BE2C (cell line): ENCODE measurements around the gene ADAMTS17. TPM values are rescaled to one million over a fixed set of nuclear protein-coding genes. Genes with fewer than 3 reads are reported as not detected.

Experiments
- DNase-seq: peaks from one replicate; pipeline ENCODE4 v3.0.0-alpha.2; 2020
- H3K27me3 ChIP-seq: fragments of 250-450 bp; sonication (Bioruptor Pico); 2 replicates; pipeline ENCODE4 v1.5.1; 2020; ENCODE audit warnings: mild to moderate bottlenecking
- H3K36me3 ChIP-seq: fragments of 250-450 bp; sonication (Bioruptor Pico); 2 replicates; pipeline ENCODE4 v1.5.1; 2020; ENCODE audit warnings: mild to moderate bottlenecking
- H3K4me1 ChIP-seq: fragments of 250-450 bp; sonication (Bioruptor Pico); 2 replicates; pipeline ENCODE4 v1.5.1; 2020
- H3K4me3 ChIP-seq: 2 replicates; pipeline ENCODE4 v1.5.1; 2011; ENCODE audit warnings: low read depth, low read length
- H3K9me3 ChIP-seq: fragments of 250-450 bp; sonication (Bioruptor Pico); 2 replicates; pipeline ENCODE4 v1.5.1; 2020
- CTCF ChIP-seq: IDR thresholded peaks from 2 replicates; pipeline ENCODE4 v1.5.1; 2012; ENCODE audit warnings: mild to moderate bottlenecking, low read depth, low read length
- polyA plus RNA-seq: library from polyadenylated mRNA; unstranded; fragments of >200 nt; gene quantifications from one replicate; pipeline ENCODE4 v1.2.1, GENCODE V29; 2012; ENCODE audit warnings: low read depth, missing spikeins; ENCODE audit not compliant: insufficient read length, insufficient read depth

Gene ADAMTS17
- 6.9 TPM for polyA plus RNA-seq

GRCh38 chr15:100341750-100342560 lies at the start of gene ADAMTS17:
ADAMTS17 (minus strand) TSS chr15:100341975; CDS start chr15:100341899, 76 bp downstream.
- H3K27me3 ChIP-seq: no peaks in the 10 kb centered on the region
- TF ChIP-seq CTCF: peak; percentile 87
- H3K36me3 ChIP-seq: no peaks in the 10 kb centered on the region
- no peaks in the 10 kb centered on the region for H3K9me3 ChIP-seq
- H3K4me3 ChIP-seq: peak within 1 kb of the TSS; percentile 69
- peak; percentile 97 for DNase-seq
- no peaks in the 10 kb centered on the region for H3K4me1 ChIP-seq

GRCh38 chr15:100385300-100386050 lies 43.7 kb upstream of the ADAMTS17 start:
- no peak for TF ChIP-seq CTCF
- no peak for DNase-seq
- H3K4me3 ChIP-seq: no peak overlapping the region
- no peaks in the 10 kb centered on the region for H3K36me3 ChIP-seq
- no peaks in the 10 kb centered on the region for H3K4me1 ChIP-seq
- H3K9me3 ChIP-seq: no peaks in the 10 kb centered on the region
- H3K27me3 ChIP-seq: no peaks in the 10 kb centered on the region; the same call in 1 of the 2 replicates

- H3K36me3 ChIP-seq: no peaks in the 10 kb centered on the region
- TF ChIP-seq CTCF: no peak
- H3K4me3 ChIP-seq: no peak overlapping the region
- H3K9me3 ChIP-seq: no peaks in the 10 kb centered on the region
- H3K27me3 ChIP-seq: no peaks in the 10 kb centered on the region; the same call in 1 of the 2 replicates
- no peaks in the 10 kb centered on the region for H3K4me1 ChIP-seq
- DNase-seq: no peak
These were observed 42.3 kb upstream of the ADAMTS17 start for GRCh38 chr15:100384108-100384410.

- TF ChIP-seq CTCF: peak; percentile 72
- peak; percentile 30 for DNase-seq
- Histone ChIP-seq H3K9me3 (no peaks in the 10 kb centered on the region), H3K27me3 (no peaks in the 10 kb centered on the region; the same call in 1 of the 2 replicates), H3K4me3 (no peak overlapping the region), H3K4me1 (no peaks in the 10 kb centered on the region), H3K36me3 (no peaks in the 10 kb centered on the region)
These were observed 41.7 kb upstream of the ADAMTS17 start for GRCh38 chr15:100383302-100384107.

- DNase-seq: no peak
- no peaks in the 10 kb centered on the region for H3K27me3 ChIP-seq
- H3K4me1 ChIP-seq: no peaks in the 10 kb centered on the region
- H3K9me3 ChIP-seq: 0 out of 2 replicates have a peak, but pooled peaks cover 6% of the 10 kb centered on the region
- no peaks in the 10 kb centered on the region for H3K36me3 ChIP-seq
- TF ChIP-seq CTCF: no peak
- H3K4me3 ChIP-seq: no peak overlapping the region
These were observed 32.2 kb upstream of the ADAMTS17 start for GRCh38 chr15:100373942-100374341.
